NCI-H748 (cell line): ENCODE measurements around the gene IRF7.

Experiments used
- DNase-seq: peaks from one replicate; lab custom pipeline; 2025; ENCODE audit not compliant: unreplicated experiment; lab: John Stamatoyannopoulos, UW

The IRF7 gene

DNA sequence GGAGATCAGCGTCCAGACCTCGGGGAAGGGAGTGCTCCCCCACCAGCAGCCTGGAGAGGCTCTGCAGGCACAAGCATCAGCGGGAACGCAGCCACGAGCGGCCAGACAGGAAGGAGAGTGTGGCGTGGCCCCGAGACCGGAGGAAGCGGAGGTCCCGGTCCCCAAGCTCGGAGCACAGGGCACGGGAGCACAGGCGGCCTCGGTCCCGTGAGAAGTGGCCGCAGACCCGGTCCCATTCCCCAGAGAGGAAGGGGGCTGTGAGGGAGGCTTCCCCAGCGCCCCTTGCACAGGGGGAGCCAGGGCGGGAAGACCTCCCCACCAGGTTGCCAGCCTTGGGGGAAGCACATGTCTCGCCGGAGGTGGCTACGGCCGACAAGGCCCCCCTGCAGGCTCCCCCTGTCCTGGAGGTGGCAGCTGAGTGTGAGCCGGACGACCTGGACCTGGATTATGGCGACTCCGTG lies 6.9 kb downstream of the IRF7 start:
- DNase-seq, result no peak

GRCh38 chr11:607971-608659 lies 7.6 kb downstream of the IRF7 start:
- no peak for DNase-seq

DNA sequence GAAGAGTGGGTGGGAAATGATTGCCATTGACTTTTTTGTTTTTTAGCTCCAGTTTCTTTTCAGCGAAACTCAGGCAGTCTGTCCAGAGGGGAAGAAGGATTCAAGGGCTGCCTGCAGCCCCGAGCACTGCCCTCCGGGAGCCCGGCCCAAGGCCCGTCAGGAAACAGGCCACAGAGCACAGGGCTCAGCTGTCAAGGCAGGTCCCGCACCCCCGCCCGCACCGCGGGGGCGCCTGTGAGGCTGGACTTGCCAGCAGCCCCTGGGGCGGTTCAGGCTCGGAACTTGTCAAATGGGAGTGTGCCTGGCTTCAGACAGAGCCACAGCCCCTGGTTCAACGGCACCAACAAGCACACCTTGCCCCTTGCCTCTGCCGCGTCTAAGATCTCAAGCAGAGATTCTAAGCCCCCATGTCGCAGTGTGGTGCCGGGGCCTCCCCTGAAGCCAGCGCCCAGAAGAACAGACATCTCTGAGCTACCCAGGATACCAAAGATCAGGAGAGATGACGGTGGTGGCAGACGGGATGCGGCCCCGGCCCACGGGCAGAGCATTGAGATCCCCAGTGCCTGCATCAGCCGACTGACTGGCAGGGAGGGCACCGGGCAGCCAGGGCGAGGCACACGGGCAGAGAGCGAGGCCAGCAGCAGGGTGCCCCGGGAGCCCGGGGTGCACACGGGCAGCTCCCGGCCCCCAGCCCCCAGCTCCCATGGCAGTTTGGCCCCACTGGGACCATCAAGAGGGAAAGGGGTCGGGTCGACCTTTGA lies 8.6 kb downstream of the IRF7 start:
- DNase-seq, result no peak

- DNase-seq, result no peak
Observed at GRCh38 chr11:606245-606644, 9.5 kb downstream of the IRF7 start.

- no peak for DNase-seq
Observed at GRCh38 chr11:605286-606129, 10.2 kb downstream of the IRF7 start.

DNA sequence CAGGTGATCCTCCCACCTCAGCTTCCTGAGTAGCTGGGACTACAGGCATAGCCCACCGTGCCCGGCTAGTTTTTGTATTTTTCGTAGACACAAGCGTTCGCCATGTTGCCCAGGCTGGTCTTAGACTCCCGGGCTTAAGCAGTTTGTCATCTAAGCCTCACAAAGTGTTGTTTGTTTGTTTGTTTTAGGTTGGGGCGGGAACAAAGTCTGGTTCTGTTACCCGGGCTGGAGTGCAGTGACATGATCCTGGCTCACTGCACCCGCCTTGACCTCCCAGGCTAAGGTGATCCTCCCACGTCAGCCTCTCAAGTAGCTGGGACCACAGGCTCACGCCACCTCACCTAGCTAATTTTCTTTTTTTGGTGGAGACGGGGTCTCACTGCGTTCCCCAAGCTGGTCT lies 12.6 kb downstream of the IRF7 start:
- no peak for DNase-seq

DNA sequence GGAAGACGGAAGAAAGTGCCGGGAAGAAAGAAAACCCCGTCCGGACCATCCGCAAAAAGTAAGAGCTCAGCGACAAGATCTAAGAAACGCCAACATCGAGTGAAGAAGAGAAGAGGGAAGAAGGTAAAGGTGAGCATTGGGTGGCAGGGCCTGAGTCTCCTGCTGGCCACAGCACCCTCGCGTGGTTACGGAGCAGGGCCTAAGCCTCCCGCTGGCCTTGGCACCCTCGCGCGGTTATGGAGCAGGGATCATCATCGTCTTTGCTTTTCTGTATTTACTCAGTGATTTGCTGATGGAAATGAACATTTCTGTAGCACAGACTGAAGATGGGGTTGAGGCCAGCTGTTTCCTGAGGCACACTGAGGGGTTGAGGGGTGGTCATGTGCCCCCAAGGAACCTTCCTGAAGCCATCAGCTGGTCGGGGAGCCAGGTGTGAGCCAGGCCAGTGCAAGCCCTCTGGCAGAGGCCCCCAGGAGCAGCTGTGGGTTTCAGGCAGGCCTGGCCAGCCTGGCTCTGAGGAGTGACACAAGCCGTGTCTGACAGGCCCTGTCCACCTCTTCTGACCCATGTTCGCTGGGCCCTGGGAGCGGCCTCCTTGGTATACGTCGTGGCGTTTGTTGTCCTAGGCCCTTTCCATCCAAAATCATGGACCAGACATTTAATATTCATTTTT lies 14.0 kb downstream of the IRF7 start:
- DNase-seq, result no peak

DNA sequence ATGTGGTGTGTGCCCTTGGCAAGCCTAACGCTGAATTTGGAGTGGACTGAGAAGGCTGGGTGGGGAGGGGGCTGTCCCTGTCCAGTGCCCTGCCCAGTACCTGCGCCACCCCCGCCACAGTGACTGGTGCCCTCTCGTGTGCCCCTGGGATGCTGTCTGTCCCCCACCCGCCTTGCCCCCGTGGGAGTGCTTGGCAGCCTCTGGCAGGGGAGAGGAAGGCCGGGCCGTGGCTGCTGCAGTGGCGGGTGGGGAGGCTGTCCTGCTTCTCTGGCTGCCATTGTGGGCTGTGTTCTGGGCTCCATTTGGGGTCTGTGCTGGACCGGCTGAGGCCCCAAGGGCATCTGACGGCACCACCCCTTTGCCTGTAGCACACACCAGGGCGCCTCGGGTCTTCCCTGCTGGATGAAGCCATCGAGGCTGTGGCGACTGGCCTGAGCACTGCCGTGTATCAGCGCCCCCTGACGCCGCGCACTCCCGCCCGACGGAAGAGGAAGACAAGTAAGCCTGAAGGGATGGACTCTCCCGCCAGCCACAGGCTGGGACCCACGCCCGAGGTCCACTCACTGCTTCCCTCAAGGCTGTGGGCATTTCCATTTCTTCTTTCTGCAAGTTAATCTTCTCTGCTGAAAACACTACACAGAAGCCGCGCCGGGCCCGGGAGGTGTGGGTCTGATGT lies 17.6 kb downstream of the IRF7 start:
- no peak for DNase-seq

- DNase-seq, result no peak
Observed at GRCh38 chr11:597166-597725, 18.5 kb downstream of the IRF7 start.

GRCh38 chr11:596374-596773 lies 19.4 kb downstream of the IRF7 start:
- DNase-seq, result no peak

GRCh38 chr11:595400-595799 lies 20.4 kb downstream of the IRF7 start:
- no peak for DNase-seq

GRCh38 chr11:593347-593746 lies 22.4 kb downstream of the IRF7 start:
- no peak for DNase-seq

DNA sequence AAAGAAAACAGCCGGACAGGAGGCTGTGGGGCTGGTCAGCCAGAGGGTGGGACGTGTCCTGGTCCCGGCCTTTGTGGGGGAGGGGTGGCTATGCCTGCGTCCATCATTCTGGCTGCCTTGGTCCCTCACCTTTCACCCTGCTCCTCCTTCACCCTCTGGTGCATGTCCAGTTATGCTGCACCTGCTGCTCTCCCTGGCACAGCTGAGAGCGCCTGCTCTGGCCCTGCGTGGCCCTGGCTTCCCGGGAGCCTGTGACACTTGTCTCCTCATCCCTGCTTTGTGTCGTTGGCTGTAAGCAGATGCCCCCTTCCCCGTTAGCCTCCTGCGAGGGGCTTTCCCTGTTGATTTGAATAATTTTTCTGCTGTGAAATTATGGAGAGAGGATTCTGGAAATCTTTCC lies 22.8 kb downstream of the IRF7 start:
- no peak for DNase-seq

- DNase-seq, result no peak
Observed at GRCh38 chr11:592501-592900, 23.2 kb downstream of the IRF7 start.

DNA sequence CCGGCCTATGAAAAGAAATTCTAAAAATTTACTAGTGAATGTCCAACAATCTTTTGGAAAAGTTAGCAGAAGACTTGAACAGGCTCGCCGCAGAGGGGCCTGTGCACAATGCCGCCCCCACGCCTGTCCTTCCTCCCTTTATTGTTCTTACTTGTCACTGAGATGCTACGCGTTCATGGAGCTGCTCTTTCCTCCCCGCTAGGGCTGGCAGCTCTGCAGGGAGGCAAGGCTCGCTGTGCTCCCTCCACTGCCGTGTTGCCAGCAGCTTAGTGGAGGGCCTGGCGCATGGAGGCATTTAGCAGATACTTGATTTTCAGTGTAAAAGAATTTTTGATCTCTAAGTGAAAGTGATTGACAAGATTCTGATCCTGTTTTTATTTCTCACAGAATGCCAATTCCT lies 24.8 kb downstream of the IRF7 start:
- DNase-seq, result no peak

- DNase-seq, result no peak
Observed at GRCh38 chr11:589798-590197, 26.0 kb downstream of the IRF7 start.

DNA sequence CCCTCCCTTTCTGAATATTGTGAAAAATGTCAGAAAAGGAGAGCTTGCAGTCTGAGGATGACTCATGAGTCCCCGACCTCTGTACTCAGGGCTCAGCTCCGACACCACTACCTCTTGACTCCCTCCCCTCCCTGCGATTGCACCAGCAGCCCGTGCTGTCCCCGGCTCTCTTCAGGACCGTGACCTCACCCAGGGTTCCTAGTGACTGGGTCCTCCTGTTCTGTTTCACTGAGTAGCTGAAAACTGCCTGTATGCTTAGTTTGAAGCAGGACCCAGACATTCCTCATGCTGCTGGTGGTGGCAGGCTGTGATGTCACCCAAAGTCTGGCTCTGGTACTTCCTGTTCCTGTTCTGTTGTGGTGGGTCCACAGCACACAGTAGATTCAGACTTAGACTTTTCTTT lies 27.8 kb downstream of the IRF7 start:
- no peak for DNase-seq

DNA sequence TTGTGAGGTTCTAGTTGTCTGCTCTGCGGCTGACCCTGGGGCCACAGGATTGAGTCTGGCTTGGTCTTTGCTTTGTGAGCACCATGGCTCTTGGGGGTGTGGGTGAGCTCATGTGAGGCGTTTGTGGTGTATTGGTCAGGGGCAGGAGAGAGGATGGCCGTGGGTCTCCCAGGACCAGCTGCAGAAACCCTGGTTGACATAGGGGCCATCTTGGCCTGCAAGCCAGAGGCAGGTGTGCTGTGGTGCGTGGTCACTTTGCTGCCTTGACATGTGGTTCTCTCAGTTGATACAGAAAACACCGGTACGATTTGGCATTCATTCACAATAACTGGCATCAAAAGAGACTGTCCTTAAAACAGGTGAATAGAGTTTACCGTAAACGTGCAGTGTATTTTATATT lies 28.2 kb downstream of the IRF7 start:
- no peak for DNase-seq

GRCh38 chr11:586376-587316 lies 29.1 kb downstream of the IRF7 start:
- DNase-seq, result no peak
